Fibroblast of villous mesenchyme (primary cell): ENCODE measurements around the gene SLC44A2. TPM values are rescaled to one million over a fixed set of nuclear protein-coding genes. Genes with fewer than 3 reads are reported as not detected.
A peak's percentile ranks its signal among the peaks of the same experiment; 100 is the strongest.

ENCODE experiments used
- DNase-seq: peaks from one replicate; pipeline ENCODE4 v3.0.0-alpha.2; 2010; ENCODE audit warnings: low read depth
- H3K4me3 ChIP-seq: 2 replicates; pipeline ENCODE4 v1.5.1; 2011; ENCODE audit warnings: low read depth, mild to moderate bottlenecking, low read length
- CTCF ChIP-seq: IDR thresholded peaks from 2 replicates; pipeline ENCODE4 v1.5.1; 2012; ENCODE audit warnings: low read depth, mild to moderate bottlenecking, low read length; ENCODE audit not compliant: insufficient read depth
- total RNA-seq: library from RNA; depleted of rRNA; stranded (reverse); fragments of >200 nt; gene quantifications from 2 replicates; pipeline ENCODE4 v1.2.3, GENCODE V29; 2012

The SLC44A2 gene
- total RNA-seq, 1 donor = 88.5 TPM

GRCh38 chr19:10587022-10587838 lies 38.1 kb upstream of the SLC44A2 start, which contains the start of gene AP1M2:
AP1M2 (minus strand) TSS chr19:10587312; CDS start chr19:10587231, 81 bp downstream.
- no peak for DNase-seq
- no peak for TF ChIP-seq CTCF
- H3K4me3 ChIP-seq = no peak within 1 kb of the TSS

GRCh38 chr19:10587839-10588150 lies 37.6 kb upstream of the SLC44A2 start:
- no peak for TF ChIP-seq CTCF
- H3K4me3 ChIP-seq = no peak overlapping the region
- no peak for DNase-seq

- H3K4me3 ChIP-seq = no peak overlapping the region
- DNase-seq = no peak
- no peak for TF ChIP-seq CTCF
Measured at GRCh38 chr19:10593148-10593547, 32.2 kb upstream of the SLC44A2 start.

GRCh38 chr19:10593820-10594637 lies 31.3 kb upstream of the SLC44A2 start:
- DNase-seq = peak; percentile 84
- TF ChIP-seq CTCF = no peak
- no peak overlapping the region for H3K4me3 ChIP-seq

- no peak for TF ChIP-seq CTCF
- no peak overlapping the region for H3K4me3 ChIP-seq
Measured at GRCh38 chr19:10600149-10600548, 25.2 kb upstream of the SLC44A2 start.

GRCh38 chr19:10601999-10602329 lies 23.4 kb upstream of the SLC44A2 start:
- TF ChIP-seq CTCF = no peak
- H3K4me3 ChIP-seq = no peak overlapping the region
- DNase-seq = no peak

More at GRCh38 chr19:10600149-10600548, 25.2 kb upstream of the SLC44A2 start:
- no peak for DNase-seq
